GM21529 (cell line): Measurements from ENCODE around the gene ERC2.
"Not testable (repeated sequence)": the region's sequence is repeated elsewhere in the genome, so short reads cannot be mapped to it uniquely, and the experiment has no call there.

ENCODE experiments used
- ATAC-seq: cut with Tn5 transposase; IDR thresholded peaks from one replicate; pipeline ENCODE4 v1.9.1; 2021; ENCODE audit not compliant: unreplicated experiment

Gene ERC2

GRCh38 chr3:55518451-55518850 lies 949.8 kb downstream of the ERC2 start:
- no peak for ATAC-seq

- ATAC-seq, result no peak
Measured at GRCh38 chr3:55516392-55517030, 951.8 kb downstream of the ERC2 start.

GRCh38 chr3:55515550-55516246 lies 952.6 kb downstream of the ERC2 start:
- ATAC-seq, result no peak

- no peak for ATAC-seq
Measured at GRCh38 chr3:55514962-55515361, 953.3 kb downstream of the ERC2 start.

- ATAC-seq, result no peak
Measured at GRCh38 chr3:55512571-55513343, 955.5 kb downstream of the ERC2 start.

- ATAC-seq, result no peak
Measured at GRCh38 chr3:55511895-55512570, 956.2 kb downstream of the ERC2 start.

GRCh38 chr3:55508335-55508734 lies 959.9 kb downstream of the ERC2 start:
- ATAC-seq, result no peak

GRCh38 chr3:55507808-55508207 lies 960.5 kb downstream of the ERC2 start:
- no peak for ATAC-seq

- no peak for ATAC-seq
Measured at GRCh38 chr3:55505776-55506175, 962.5 kb downstream of the ERC2 start.

GRCh38 chr3:55505102-55505501 lies 963.2 kb downstream of the ERC2 start:
- ATAC-seq, result not testable (repeated sequence)

GRCh38 chr3:55501905-55502304 lies 966.4 kb downstream of the ERC2 start:
- ATAC-seq, result no peak

GRCh38 chr3:55500555-55501330 lies 967.5 kb downstream of the ERC2 start:
- ATAC-seq, result no peak

GRCh38 chr3:55498520-55498919 lies 969.7 kb downstream of the ERC2 start:
- no peak for ATAC-seq

- no peak for ATAC-seq
Measured at GRCh38 chr3:55497250-55497649, 971.0 kb downstream of the ERC2 start.

- ATAC-seq, result no peak
Measured at GRCh38 chr3:55494976-55495375, 973.3 kb downstream of the ERC2 start.

- no peak for ATAC-seq
Measured at GRCh38 chr3:55492976-55493375, 975.3 kb downstream of the ERC2 start.

- no peak for ATAC-seq
Measured at GRCh38 chr3:55491296-55491816, 976.9 kb downstream of the ERC2 start.

GRCh38 chr3:55490276-55490913 lies 977.9 kb downstream of the ERC2 start:
- no peak for ATAC-seq

GRCh38 chr3:55489798-55490132 lies 978.5 kb downstream of the ERC2 start:
- ATAC-seq, result no peak

GRCh38 chr3:55488398-55489055 lies 979.7 kb downstream of the ERC2 start:
- ATAC-seq, result no peak
